Kidney tubule cell (primary cell): Measurements from ENCODE around the gene FBXL14.
"Not testable (repeated sequence)": the region's sequence is repeated elsewhere in the genome, so short reads cannot be mapped to it uniquely, and the experiment has no call there.

ENCODE experiments used
- DNase-seq: peaks from one replicate; pipeline ENCODE4 v3.0.0-alpha.2; 2018; ENCODE audit warnings: low spot score

The FBXL14 gene

GRCh38 chr12:1572731-1573130 is 21.6 kb downstream of the FBXL14 start:
- DNase-seq: no peak

- DNase-seq: no peak
These were observed 26.5 kb downstream of the FBXL14 start for GRCh38 chr12:1567852-1568251.

- no peak for DNase-seq
These were observed 27.8 kb downstream of the FBXL14 start for GRCh38 chr12:1566449-1567135.

GRCh38 chr12:1565172-1565571 is 29.2 kb downstream of the FBXL14 start:
- no peak for DNase-seq

- DNase-seq: no peak
These were observed 30.3 kb downstream of the FBXL14 start for GRCh38 chr12:1564067-1564466.

- DNase-seq: no peak
These were observed 31.5 kb downstream of the FBXL14 start for GRCh38 chr12:1562813-1563407.

- no peak for DNase-seq
These were observed 33.7 kb downstream of the FBXL14 start for GRCh38 chr12:1560704-1561103.

- DNase-seq: no peak
These were observed 34.7 kb downstream of the FBXL14 start for GRCh38 chr12:1559676-1560091.

- DNase-seq: not testable (repeated sequence)
These were observed 36.3 kb downstream of the FBXL14 start for GRCh38 chr12:1558108-1558507.

GRCh38 chr12:1553987-1554982 is 40.1 kb downstream of the FBXL14 start:
- DNase-seq: no peak

GRCh38 chr12:1553536-1553935 is 40.8 kb downstream of the FBXL14 start:
- DNase-seq: no peak

- DNase-seq: no peak
These were observed 41.4 kb downstream of the FBXL14 start for GRCh38 chr12:1552911-1553491.

GRCh38 chr12:1552171-1552570 is 42.2 kb downstream of the FBXL14 start:
- peak; percentile 75 for DNase-seq

- no peak for DNase-seq
These were observed 42.9 kb downstream of the FBXL14 start for GRCh38 chr12:1551496-1551895.

- DNase-seq: peak; percentile 30
These were observed 47.3 kb downstream of the FBXL14 start for GRCh38 chr12:1546931-1547640.

GRCh38 chr12:1544996-1545700 is 49.2 kb downstream of the FBXL14 start:
- DNase-seq: no peak

GRCh38 chr12:1542599-1542998 is 51.8 kb downstream of the FBXL14 start:
- DNase-seq: no peak

- peak; percentile 68 for DNase-seq
These were observed 53.7 kb downstream of the FBXL14 start for GRCh38 chr12:1540690-1541089.

GRCh38 chr12:1539135-1539534 is 55.2 kb downstream of the FBXL14 start:
- DNase-seq: no peak

- DNase-seq: no peak
These were observed 57.6 kb downstream of the FBXL14 start for GRCh38 chr12:1536817-1537216.

GRCh38 chr12:1534748-1535147 is 59.6 kb downstream of the FBXL14 start:
- DNase-seq: peak; percentile 73
